HuH-7 (cell line): ENCODE measurements around the gene RAET1E.
"Not testable (repeated sequence)": the region's sequence is repeated elsewhere in the genome, so short reads cannot be mapped to it uniquely, and the experiment has no call there.

ENCODE experiments used
- DNase-seq: peaks from one replicate; pipeline ENCODE4 v3.0.0; 2011; ENCODE audit warnings: low spot score

RAET1E gene

GRCh38 chr6:149862424-149862738 lies 35.5 kb downstream of the RAET1E start:
- DNase-seq: not testable (repeated sequence)

- no peak for DNase-seq
Measured at GRCh38 chr6:149861603-149862423, 36.1 kb downstream of the RAET1E start.

GRCh38 chr6:149860834-149861602 lies 36.9 kb downstream of the RAET1E start:
- peak; percentile 72 for DNase-seq

GRCh38 chr6:149860513-149860833 lies 37.4 kb downstream of the RAET1E start:
- no peak for DNase-seq

GRCh38 chr6:149859938-149860337 lies 38.0 kb downstream of the RAET1E start:
- peak; percentile 45 for DNase-seq

- no peak for DNase-seq
Measured at GRCh38 chr6:149859368-149859767, 38.5 kb downstream of the RAET1E start.

- DNase-seq: no peak
Measured at GRCh38 chr6:149857541-149857940, 40.4 kb downstream of the RAET1E start.

GRCh38 chr6:149856256-149856994 lies 41.5 kb downstream of the RAET1E start:
- DNase-seq: no peak

GRCh38 chr6:149855741-149856140 lies 42.2 kb downstream of the RAET1E start:
- no peak for DNase-seq

GRCh38 chr6:149855040-149855654 lies 42.8 kb downstream of the RAET1E start:
- no peak for DNase-seq

GRCh38 chr6:149854532-149854931 lies 43.4 kb downstream of the RAET1E start:
- no peak for DNase-seq

- DNase-seq: not testable (repeated sequence)
Measured at GRCh38 chr6:149854017-149854416, 43.9 kb downstream of the RAET1E start.

- no peak for DNase-seq
Measured at GRCh38 chr6:149852881-149853280, 45.0 kb downstream of the RAET1E start.

GRCh38 chr6:149852180-149852579 lies 45.7 kb downstream of the RAET1E start:
- DNase-seq: no peak

GRCh38 chr6:149851461-149852110 lies 46.3 kb downstream of the RAET1E start:
- DNase-seq: no peak

- DNase-seq: not testable (repeated sequence)
Measured at GRCh38 chr6:149848343-149848742, 49.6 kb downstream of the RAET1E start.
